Fibroblast of upper back skin (primary cell): ENCODE results near the gene DLEC1.
"Not testable (repeated sequence)": the region's sequence is repeated elsewhere in the genome, so short reads cannot be mapped to it uniquely, and the experiment has no call there.

ENCODE experiments used
- DNase-seq: peaks from one replicate; pipeline ENCODE4 v3.0.0-alpha.2; 2013

DLEC1 gene

GRCh38 chr3:38141173-38141951 lies 102.4 kb downstream of the DLEC1 start:
- no peak for DNase-seq

- no peak for DNase-seq
Observed at GRCh38 chr3:38141952-38142273, 102.9 kb downstream of the DLEC1 start.

- no peak for DNase-seq
Observed at GRCh38 chr3:38142959-38143358, 104.0 kb downstream of the DLEC1 start.

GRCh38 chr3:38143511-38143910 lies 104.5 kb downstream of the DLEC1 start:
- no peak for DNase-seq

- no peak for DNase-seq
Observed at GRCh38 chr3:38146504-38146903, 107.5 kb downstream of the DLEC1 start.

GRCh38 chr3:38147421-38147820 lies 108.4 kb downstream of the DLEC1 start:
- no peak for DNase-seq

- DNase-seq: no peak
Observed at GRCh38 chr3:38148311-38148882, 109.4 kb downstream of the DLEC1 start.

- DNase-seq: no peak
Observed at GRCh38 chr3:38149708-38150107, 110.7 kb downstream of the DLEC1 start.

GRCh38 chr3:38150780-38151528 lies 111.9 kb downstream of the DLEC1 start:
- no peak for DNase-seq

- no peak for DNase-seq
Observed at GRCh38 chr3:38151667-38152265, 112.8 kb downstream of the DLEC1 start.

GRCh38 chr3:38152609-38153008 lies 113.6 kb downstream of the DLEC1 start:
- DNase-seq: no peak

GRCh38 chr3:38153221-38153620 lies 114.2 kb downstream of the DLEC1 start:
- DNase-seq: no peak

- DNase-seq: peak; percentile 55
Observed at GRCh38 chr3:38154033-38154494, 115.1 kb downstream of the DLEC1 start.

GRCh38 chr3:38154625-38155255 lies 115.7 kb downstream of the DLEC1 start:
- DNase-seq: no peak

GRCh38 chr3:38155825-38156224 lies 116.8 kb downstream of the DLEC1 start:
- DNase-seq: no peak

- no peak for DNase-seq
Observed at GRCh38 chr3:38157117-38157516, 118.1 kb downstream of the DLEC1 start.

- DNase-seq: no peak
Observed at GRCh38 chr3:38157595-38157994, 118.6 kb downstream of the DLEC1 start.

- DNase-seq: no peak
Observed at GRCh38 chr3:38158472-38158871, 119.5 kb downstream of the DLEC1 start.

GRCh38 chr3:38160704-38161103 lies 121.7 kb downstream of the DLEC1 start:
- not testable (repeated sequence) for DNase-seq

- DNase-seq: no peak
Observed at GRCh38 chr3:38163117-38163840, 124.3 kb downstream of the DLEC1 start.

- DNase-seq: no peak
Observed at GRCh38 chr3:38163841-38164642, 125.0 kb downstream of the DLEC1 start.

GRCh38 chr3:38164643-38164951 lies 125.6 kb downstream of the DLEC1 start:
- no peak for DNase-seq
